ENCODE measurements around the gene MEG3.

DNA sequence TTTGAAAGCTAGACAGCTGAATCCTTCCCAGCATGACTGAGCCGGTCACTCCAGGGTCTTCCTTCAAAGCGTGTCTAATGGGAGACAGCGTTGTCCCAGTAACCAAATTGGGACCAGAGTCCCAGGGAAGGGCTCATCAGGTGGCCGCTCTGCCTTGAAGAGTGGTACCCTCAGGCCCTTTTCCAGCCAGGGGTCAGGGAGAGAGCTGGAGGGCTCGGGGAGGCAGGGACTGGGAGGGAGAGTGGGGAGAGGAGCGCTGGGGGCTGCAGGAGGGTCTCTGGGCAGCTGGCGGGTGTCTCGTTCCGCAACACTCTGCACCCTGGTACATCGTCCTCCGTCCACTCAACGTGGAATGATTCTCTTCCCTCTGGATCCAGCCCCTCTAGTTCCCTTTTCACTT is 79.2 kb downstream of the MEG3 start:
- TF ChIP-seq, protein P1, sequence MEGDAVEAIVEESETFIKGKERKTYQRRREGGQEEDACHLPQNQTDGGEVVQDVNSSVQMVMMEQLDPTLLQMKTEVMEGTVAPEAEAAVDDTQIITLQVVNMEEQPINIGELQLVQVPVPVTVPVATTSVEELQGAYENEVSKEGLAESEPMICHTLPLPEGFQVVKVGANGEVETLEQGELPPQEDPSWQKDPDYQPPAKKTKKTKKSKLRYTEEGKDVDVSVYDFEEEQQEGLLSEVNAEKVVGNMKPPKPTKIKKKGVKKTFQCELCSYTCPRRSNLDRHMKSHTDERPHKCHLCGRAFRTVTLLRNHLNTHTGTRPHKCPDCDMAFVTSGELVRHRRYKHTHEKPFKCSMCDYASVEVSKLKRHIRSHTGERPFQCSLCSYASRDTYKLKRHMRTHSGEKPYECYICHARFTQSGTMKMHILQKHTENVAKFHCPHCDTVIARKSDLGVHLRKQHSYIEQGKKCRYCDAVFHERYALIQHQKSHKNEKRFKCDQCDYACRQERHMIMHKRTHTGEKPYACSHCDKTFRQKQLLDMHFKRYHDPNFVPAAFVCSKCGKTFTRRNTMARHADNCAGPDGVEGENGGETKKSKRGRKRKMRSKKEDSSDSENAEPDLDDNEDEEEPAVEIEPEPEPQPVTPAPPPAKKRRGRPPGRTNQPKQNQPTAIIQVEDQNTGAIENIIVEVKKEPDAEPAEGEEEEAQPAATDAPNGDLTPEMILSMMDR (IDR thresholded peaks at IDR 0.05) = no peak
- TF ChIP-seq POLR2A (IDR thresholded peaks at IDR 0.05) (no peak), POLR2AphosphoS5 (IDR thresholded peaks at IDR 0.05) (no peak), EP300 (IDR thresholded peaks at IDR 0.05) (no peak)
